EL (cell line): Measurements from ENCODE around the gene BANK1.

Source experiments
- DNase-seq: peaks from one replicate; pipeline ENCODE4 v3.0.0-alpha.2; 2016

BANK1 gene

DNA sequence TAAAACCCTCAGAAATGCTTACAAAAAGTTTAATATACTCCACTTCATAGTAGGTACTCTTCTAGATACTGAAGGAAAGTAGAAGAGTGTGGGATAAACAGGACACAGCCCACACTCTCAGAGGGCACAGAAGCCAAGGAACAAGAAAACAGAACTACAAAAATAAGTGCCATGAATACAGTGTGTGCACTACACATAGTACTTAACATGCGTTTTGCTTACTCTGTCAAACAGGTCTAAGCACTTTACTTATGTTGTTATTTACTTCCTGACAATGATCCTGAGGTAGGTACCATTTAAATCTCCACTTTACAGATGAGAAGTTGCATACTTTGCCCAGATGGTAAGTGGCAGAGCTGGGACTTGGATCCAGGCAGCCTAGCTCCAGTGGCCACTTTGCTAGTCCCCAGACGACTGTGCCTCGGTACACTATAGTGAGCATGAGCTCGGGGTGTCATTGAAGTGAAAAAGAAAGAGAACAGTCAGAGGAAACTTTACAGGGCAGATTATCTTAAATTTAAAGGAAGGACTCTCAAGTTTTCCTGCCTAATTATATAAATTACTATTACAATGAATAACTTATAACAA lies 120.3 kb downstream of the BANK1 start:
- no peak for DNase-seq

DNA sequence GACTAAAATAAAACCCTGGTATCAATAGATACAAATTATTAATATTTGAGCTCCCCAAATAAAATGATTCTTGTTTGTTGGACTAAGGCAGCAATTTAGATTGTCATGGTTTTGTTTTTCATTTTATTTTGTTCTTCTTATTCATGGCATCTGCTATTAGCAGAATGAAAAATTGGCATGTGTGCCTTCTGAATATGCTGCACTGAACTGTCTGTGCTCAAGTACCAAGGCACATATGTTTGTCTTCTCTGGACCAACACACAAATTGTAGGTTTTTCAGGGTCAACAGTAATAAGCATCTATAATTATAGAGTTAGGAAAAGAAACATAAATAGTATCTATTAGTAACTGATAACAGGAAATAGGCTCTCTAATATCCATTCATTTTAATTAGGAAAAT lies 121.1 kb downstream of the BANK1 start:
- DNase-seq, result no peak

DNA sequence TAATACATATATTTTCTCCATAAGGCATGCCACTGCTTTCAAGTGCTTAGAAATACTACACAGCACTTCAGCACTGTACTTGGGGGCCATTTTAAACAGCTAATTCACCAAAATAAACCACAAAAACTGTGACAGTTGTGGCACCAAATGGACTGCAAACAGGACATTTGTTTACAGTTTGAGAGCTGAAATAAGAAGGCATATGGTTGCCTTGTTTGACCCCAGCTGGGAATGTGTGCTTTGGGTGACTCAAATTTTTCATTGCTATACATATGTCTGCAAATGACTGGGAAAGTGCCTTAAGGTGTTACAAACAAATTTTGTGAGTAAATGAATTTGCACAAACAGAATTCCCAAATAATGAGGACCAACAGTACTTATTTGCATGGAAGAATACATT lies 124.2 kb downstream of the BANK1 start:
- DNase-seq, result no peak

DNA sequence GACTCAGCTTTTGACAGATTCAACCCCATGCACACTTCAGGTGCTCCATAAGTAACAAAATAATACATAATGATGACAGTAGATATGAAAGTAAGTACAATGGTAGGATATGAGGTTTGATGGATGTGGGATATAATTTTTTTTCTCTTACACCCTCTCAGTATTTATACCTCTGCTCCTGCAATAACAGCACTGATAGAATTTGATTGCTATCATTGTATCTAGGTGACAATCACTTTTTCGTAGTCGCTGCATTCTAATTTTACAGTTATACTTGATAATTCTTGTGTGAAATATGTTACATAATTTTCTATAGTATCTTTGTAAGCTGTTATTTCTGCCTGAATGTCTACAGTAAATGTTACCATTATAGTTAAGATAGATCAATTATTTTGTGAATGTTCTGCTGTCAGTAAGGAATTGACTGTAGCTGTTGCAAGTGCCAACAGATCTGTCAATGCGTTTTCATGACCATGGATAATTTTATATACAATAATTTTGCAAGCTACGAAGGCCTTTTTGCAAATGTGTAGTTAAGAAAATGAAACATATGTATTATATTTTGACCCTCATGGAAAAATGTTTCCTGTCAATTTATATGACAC lies 128.9 kb downstream of the BANK1 start:
- no peak for DNase-seq

DNA sequence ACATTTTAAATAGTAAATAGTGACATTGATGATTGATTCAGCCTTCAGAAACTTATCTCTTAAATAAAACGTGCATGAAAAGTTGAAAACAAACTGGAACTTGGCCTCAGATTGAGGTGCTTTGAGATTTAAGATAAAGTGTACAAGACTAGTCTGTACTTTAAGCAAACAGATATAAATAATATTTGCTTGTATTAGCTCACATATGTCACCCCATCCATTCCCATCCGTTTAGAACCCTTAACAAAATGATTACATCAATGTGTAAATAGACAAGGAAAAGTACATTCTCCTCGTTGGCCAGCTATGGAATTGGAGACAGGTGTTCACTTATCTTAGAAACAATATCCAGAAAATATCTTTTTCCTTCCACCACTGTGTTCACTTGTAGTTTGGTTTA lies 130.8 kb downstream of the BANK1 start:
- no peak for DNase-seq

DNA sequence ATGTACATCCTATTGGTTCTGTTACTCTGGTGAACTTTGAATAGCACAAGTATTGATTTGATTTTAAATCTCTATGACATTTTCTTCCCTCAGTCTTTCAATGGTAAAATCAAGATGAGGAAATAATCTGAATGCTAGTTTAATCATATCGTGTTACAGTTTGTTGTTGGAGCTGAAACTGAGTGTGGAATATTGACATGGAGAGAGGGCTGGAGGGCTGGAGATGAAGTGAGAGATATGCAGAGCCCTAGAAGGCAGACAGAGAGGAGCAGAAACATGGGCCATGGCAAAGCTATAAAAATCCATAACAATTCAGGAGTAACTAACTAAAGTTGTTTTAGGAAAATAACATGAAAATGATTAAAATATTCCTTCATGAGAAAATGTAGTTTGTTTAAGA lies 141.1 kb downstream of the BANK1 start:
- DNase-seq, result no peak

DNA sequence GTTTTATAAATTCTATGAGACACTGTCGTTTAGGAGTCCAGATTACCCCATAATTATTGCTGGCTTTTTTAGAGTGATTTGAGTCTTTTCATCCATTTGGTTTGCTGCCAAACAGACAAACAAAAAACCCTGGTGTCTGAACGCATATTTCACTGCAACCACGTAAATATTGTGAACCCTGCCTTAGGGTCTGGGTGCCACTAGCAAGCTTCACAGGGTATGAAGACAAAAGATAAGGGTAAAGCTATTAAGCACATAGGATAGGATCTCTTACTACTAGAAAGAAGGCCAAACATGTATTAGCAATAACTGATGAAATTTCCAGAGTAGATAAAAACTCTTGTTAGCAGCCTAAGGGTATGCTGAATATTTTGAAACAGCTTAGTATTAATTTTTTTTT lies 143.3 kb downstream of the BANK1 start:
- no peak for DNase-seq

DNA sequence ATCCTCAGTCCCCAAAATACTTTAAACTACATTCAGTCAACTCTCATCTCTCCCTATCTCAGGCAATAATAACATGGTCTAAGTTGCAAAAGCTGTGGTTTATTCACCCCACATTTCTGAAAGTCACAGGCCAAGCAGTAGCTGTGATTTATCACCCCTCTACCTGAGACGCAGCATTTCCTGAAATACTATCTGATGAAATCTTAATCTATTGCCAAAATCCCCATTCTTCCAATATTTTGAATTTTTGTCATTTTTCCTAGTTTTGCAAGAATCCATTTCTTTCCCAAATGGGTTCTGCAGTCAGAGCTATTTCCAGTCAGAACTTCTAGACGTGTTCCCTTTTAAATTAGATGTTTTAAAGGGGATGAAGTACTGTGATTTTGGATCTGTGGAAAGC lies 148.3 kb downstream of the BANK1 start:
- DNase-seq, result peak; percentile 19

DNA sequence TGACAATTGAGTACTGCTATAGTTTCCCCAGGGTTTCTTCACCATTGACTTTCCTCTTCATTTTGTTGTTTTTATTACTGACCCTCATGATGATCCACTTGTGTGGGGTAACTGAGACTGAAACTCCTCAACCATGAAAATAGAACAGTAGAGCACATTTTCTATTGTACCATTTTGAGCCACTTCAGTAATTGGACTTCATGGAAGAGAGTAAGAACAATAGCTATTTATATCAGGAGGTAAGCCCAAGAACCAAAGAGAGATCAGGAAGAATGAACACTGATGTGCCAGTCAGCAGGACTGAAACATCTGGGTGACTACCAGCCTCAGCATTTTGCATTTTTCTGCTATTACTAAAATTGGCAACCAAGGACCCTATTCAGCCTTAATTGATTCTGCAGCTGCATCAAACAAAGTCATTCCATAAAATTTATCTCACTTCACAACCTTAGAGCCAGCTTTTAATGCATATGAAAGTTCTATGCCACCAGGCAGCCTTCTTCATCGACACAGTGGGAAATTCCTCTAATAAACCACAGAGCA lies 151.4 kb downstream of the BANK1 start:
- DNase-seq, result no peak

DNA sequence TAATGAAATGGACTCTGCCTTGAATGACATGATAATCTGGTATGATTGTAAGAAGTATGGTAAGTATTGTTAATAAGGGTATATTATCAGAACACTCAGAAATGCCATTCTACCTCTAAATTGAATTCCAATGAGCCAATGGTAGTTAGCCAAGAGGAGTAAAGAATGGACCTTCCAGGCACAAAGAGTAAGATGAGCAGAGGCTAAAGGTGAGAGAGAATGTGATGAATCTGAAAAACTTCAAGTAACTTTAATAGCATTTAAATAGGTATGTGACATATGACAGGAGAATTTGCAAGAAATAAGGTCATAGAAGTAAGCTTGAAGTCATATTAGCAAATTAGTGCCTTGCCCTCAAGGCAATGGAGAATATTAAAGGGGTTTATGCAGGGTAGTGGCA lies 152.4 kb downstream of the BANK1 start:
- no peak for DNase-seq

DNA sequence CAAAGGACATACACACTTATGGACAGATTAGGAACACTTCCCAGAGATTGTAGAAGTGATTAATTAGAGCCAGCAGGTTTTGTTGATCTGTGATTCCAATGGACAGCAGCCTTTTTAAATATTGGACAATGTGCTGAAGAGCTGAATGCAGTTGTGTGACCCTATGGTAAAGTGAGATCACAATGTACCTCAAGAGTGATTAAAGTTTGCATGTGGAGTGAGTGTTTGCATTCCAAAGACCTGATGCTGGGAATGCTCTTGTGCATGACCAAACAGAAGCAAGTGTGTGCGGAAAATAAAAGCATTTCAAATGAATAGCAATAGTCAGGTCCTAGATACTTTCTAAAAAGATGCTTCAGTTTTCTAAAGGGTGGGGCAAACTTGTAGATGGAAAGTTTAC lies 154.1 kb downstream of the BANK1 start:
- DNase-seq, result peak; percentile 57

DNA sequence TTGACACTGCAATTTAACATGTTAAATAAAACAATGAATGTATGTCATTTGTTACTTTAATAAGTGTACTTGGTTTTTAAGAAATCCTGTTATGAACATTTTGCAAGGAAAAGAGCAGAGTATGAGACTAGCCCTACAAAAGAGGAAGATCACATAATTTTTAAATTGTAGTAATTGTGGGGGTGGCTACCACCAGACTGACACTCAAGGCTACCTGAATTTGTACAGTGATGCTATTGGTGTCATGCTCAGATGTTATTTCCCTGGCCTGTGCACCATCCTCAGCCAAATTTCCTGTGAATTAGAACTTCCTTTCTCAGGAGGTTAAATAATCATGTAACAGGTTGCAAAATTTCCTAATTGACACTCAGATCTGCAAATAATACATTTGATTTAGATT lies 157.5 kb downstream of the BANK1 start:
- DNase-seq, result no peak

DNA sequence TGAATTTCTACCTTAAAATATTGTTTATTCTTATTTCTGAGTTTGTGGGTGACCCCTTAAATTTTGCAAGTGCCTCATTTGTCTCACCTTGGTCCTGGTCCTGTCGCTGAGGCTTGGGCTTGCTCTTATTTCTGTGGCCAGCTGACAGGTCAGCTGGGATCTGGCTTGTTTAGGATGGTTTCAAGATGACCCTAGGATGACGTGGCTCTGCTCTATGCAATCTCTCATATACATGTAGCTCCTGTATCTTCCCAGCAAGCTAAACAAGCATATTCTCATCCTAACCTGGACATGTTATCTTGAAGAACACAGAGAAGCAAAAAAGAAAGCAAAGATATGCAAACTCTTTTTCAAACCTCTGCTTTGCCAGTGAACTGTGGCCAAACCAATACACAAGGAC lies 158.4 kb downstream of the BANK1 start:
- DNase-seq, result no peak

DNA sequence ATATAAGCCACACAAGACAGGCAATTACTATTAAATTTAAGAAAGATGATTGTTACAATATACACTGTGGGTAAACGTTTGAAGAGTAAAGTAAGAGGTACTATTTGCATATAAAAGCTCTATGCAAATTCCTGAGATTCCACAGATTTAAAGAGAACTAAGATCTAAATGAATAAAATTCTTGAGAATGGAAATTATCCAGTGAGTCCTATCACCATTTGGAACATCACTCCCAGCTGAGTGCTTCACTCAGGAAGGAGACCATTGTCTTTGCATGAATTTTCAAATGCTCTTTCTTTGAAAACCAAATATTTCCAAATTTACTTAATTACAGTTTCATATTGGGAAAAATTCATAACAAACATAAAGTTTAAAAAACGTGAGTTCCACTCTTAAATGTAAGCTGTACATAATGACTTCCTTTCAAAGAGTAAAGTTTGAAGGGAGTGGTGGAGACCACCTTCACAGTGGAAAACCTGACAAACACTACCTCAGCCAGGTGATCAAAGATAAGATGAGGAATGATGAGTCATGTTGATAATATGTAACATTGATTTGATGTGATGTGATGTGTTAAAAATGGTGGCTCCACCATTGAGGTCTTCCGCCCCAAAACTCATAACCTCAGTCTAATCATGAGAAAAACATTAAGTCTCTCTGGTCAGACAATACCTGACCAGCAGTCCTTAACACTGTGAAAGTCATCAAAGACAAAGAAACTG lies 159.9 kb downstream of the BANK1 start:
- DNase-seq, result no peak

DNA sequence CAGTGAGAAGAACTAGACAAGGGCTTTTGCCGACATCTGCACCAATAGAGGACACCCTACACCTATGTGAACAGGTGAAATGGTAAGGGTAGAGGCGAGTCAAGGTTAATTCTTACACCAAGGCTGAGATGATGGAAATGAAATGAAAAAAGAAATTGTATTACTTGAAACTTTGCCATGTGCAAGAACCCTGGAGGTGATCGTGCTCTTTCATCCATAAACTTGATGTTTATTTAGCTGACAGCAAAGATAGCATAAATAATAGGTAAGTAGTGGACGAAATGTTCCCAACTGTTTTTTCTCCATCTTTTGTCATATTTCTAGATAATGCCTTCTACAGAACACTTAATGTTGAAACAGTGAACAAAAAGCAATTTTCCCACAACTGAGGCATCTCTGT lies 162.5 kb downstream of the BANK1 start:
- no peak for DNase-seq

DNA sequence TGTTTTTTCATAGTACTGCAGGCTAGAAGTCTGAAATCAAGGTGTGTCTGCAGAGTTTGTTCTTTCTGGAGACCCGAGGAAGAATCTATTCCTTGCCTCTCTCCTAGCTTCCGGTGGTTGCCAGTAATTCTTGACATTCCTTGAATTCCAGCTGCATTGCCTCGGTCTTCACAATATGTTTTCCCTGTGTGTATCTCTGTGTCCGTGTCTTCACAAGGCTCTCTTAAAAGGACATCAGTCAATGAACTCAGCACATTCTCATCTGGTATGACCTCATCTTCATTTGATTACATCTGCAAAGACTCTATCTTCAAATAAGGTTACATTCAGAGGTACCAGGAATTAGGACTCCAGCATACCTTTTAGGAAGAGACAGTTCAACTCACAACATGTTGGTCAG lies 163.4 kb downstream of the BANK1 start:
- DNase-seq, result peak; percentile 93

DNA sequence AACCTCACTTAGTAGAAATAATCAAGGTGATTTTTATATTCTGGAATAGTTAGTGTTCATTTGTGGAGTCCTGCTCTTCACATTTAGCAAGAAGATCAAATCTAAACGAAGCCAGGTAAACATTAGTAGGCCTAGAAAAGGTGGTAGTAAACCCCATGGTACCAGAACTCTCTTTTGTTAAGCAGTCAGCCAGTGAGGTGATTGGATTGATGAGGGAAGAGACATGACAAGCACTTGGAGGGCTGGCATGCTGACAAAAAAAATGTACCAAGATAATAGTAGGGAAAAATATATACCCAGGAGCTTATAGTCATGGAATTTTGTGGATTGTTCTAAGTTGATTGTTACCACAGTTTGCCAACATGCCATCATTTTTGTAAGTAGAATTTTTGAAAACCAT lies 163.8 kb downstream of the BANK1 start:
- peak; percentile 34 for DNase-seq

DNA sequence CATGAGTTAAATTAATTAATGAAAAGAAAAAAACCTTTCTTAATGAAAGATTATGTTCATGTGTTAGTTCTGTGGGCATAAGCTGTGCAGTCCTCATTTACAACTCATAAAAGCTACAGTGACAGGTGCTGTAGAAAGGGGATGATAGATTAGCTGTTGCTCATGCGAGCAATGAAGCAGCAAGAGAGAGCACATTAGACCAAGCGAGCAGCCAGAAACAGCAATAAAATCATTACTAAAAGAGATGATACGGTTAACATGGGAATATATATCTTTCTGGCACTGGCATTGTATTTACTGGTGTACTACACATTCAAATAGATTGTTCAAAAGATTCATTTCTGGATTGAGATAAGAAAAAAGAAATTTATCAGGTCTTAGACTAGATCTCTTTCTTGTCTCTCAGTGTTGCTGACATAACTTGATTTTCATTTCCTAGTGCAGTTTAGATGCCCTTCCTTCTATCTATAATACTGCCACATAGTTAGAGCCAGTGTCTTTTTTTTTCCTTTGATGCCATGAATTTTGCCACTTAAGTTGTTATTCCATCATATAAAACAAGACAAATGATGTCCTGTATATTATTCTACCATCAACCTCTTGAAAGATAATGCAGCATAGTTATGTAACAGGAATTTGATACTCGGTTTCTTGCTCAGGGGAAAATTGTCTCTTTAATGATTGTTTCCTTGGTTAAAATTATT lies 164.6 kb downstream of the BANK1 start:
- DNase-seq, result no peak

DNA sequence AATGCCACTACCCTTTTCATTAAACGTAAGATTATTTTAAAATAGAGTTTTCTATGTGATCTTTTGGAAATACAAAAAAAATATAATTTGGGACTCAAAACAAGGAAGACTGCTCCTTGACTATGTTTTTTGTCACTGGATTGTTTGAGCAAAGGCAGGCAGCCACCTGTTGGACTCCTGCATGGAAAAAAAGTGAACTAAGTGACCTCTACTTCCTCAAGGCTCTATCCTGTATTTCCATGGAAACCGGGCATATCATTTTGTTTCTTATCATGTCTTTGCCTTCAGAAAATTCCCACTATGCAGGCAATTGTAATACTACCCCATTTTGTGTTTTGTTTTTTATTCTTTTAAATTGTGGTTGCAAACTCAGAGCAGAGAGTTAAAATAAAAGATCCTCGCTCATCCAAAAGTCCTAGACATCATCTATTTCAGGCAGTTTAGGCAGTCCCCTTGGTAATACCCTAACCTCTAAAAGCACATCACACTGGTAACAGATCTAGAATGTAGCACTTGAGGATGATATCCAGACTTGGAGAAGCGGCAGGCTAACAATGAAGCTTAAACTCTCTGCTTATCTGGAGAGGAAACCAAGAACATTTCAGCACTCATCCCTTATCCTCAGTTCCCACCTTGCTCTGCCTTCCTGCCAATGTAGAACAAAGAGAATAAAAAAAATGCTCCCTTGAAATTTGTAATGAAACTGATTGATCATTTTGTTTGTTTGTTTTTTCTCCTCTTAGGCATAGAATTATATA lies 165.7 kb downstream of the BANK1 start:
- DNase-seq, result no peak

DNA sequence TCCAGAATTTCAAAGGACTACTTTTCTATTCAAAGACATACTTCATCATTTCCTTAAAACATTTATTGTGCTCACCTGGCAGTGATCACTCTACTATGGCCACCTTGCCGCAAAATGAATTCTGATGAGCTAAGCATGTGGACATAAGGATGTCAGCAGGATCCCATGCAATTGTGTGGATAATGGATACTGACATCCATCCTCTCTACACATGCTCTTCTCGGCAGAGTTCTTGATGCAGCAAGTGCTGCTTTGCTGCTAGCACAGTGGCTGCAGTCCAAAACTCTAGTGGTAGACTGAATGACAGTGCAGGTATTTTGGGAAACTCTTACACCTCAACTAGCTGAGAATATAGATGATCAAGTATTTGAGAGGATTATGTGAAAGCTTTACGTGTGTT lies 168.0 kb downstream of the BANK1 start:
- DNase-seq, result no peak

DNA sequence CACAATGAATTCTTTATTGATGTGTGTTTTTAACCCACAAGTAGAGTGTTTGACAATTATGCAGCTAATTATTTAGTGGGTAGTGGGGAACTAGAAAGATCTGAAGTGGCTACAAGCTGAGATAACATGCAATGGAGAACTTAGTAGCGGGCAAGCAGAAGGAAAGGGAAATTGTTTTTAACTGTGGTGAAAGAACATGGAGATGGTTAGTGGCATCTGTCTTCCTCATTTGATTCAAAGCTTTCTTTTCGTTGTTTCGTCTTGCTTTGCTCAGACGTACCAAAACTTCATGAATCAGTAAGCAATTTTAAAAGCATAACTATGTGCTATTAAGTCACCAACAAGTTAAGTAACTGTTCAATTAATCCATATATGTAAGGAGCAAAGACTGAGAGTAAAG lies 169.9 kb downstream of the BANK1 start:
- no peak for DNase-seq

DNA sequence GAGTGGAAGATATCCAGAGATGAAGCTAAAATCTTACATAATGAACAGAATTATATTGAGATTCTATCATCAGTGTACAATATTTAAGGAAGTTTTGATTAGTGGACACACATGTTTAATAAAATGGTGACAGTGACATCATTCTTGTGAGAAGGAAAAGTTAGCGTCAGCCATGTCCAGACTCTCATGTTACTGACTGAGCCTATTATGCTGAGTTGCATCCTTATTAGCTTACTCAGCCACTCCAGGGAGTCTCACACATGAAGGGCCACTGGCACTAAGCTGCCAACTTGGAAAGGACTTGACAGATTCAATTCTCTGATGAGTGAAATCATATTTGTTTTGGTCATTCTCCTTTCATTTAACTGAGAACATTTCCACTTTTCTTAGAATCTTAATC lies 170.6 kb downstream of the BANK1 start:
- DNase-seq, result peak; percentile 43
